HG03558 (cell line): ENCODE results near the gene SEMA4A.

Source experiments
- ATAC-seq: cut with Tn5 transposase; IDR thresholded peaks from one replicate; pipeline ENCODE4 v1.9.1; 2021; ENCODE audit warnings: moderate number of reproducible peaks; ENCODE audit not compliant: unreplicated experiment; ENCODE audit errors: extremely low read depth

Gene SEMA4A

DNA sequence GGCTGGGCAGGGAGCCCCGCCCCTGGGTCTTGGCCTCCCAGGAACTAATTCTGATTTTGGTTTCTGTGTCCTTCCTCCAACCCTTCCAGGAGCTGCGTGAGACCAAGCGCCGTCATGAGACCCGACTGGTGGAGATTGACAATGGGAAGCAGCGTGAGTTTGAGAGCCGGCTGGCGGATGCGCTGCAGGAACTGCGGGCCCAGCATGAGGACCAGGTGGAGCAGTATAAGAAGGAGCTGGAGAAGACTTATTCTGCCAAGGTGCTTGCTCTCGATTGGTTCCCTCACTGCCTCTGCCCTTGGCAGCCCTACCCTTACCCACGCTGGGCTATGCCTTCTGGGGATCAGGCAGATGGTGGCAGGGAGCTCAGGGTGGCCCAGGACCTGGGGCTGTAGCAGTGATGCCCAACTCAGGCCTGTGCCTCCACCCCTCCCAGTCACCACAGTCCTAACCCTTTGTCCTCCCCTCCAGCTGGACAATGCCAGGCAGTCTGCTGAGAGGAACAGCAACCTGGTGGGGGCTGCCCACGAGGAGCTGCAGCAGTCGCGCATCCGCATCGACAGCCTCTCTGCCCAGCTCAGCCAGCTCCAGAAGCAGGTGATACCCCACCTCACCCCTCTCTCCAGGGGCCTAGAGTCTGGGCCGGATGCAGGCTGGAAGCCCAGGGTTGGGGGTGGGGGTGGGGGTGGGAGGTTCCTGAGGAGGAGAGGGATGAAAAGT, 18.5 kb upstream of the SEMA4A start:
- no peak for ATAC-seq

- no peak for ATAC-seq
Observed at GRCh38 chr1:156135930-156136871, 17.2 kb upstream of the SEMA4A start.

DNA sequence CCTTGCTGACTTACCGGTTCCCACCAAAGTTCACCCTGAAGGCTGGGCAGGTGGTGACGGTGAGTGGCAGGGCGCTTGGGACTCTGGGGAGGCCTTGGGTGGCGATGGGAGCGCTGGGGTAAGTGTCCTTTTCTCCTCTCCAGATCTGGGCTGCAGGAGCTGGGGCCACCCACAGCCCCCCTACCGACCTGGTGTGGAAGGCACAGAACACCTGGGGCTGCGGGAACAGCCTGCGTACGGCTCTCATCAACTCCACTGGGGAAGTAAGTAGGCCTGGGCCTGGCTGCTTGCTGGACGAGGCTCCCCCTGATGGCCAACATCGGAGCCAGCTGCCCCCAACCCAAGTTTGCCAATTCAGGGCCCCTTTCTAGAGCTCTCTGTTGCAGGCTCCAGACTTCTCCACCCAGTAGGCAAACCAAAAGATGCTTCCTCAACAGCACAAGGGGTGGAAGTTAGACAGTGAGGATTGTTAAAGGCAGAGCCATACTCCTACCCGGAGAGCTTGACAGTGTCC, 16.4 kb upstream of the SEMA4A start:
- no peak for ATAC-seq

GRCh38 chr1:156138458-156138867, 14.9 kb upstream of the SEMA4A start:
- ATAC-seq, result no peak

DNA sequence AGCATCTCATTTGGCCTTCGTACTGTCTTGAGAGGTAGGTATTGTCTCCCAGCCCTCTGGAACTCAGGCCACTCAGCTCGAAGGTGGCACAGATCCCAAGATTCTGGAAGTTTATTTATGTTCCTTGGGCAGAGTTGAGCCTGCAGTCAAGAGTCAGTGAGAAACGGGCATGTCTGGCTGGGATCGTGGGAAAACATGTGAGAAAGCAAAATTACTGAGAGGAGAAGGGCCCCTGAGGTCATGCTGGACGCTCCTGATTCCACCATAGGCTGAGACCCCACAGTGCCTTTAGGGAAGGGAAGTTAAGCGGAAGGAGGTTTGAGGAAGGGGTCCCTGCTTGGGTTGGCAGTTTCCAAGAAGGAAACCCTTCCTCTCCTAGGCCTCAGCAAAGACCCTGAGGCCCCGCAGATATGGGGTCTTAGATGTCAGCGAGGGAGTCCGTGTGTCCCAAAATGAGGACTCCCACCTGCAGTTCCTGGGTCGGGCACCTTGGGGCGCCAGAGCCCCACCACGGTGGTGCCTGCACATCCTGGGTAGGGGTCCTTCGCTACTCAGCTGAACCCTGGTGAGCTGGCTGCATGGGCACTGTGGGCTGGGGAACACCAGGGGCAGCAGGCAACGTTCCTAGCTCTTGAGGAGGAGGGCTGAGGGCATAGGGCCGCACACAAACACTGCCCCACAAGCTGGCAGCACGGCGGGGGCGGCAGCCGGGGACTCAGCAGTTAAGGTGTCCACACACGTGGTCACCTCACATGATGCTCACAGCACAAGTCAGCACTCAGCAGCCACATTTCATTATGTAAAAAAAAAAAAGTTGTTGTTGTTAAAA, 12.3 kb upstream of the SEMA4A start:
- no peak for ATAC-seq

GRCh38 chr1:156143765-156144489, 9.5 kb upstream of the SEMA4A start:
- no peak for ATAC-seq

- no peak for ATAC-seq
Observed at GRCh38 chr1:156144742-156145141, 8.6 kb upstream of the SEMA4A start.

- ATAC-seq, result no peak
Observed at GRCh38 chr1:156145650-156146019, 7.8 kb upstream of the SEMA4A start.

- ATAC-seq, result no peak
Observed at GRCh38 chr1:156146020-156146768, 7.2 kb upstream of the SEMA4A start.

- ATAC-seq, result no peak
Observed at GRCh38 chr1:156146769-156147405, 6.5 kb upstream of the SEMA4A start.

DNA sequence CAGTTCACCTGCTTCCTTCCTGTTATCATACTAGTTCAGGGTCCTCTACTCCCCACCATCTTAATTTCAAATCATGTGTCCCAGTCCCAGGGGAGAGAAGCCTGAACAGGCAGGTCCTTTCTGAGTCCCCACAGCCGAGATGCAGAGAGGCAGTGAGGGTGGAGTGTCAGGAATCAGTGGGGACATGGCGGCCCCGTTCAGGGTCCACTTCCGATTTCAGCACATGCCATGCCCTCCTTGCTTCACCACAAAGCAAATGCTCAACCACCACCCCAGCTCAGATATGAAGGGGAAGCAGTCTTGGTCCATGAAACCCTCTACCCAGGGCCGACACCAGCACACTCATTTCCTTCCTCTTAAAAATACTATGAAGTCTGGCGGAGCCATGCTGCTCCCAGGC, 5.2 kb upstream of the SEMA4A start:
- ATAC-seq, result no peak

DNA sequence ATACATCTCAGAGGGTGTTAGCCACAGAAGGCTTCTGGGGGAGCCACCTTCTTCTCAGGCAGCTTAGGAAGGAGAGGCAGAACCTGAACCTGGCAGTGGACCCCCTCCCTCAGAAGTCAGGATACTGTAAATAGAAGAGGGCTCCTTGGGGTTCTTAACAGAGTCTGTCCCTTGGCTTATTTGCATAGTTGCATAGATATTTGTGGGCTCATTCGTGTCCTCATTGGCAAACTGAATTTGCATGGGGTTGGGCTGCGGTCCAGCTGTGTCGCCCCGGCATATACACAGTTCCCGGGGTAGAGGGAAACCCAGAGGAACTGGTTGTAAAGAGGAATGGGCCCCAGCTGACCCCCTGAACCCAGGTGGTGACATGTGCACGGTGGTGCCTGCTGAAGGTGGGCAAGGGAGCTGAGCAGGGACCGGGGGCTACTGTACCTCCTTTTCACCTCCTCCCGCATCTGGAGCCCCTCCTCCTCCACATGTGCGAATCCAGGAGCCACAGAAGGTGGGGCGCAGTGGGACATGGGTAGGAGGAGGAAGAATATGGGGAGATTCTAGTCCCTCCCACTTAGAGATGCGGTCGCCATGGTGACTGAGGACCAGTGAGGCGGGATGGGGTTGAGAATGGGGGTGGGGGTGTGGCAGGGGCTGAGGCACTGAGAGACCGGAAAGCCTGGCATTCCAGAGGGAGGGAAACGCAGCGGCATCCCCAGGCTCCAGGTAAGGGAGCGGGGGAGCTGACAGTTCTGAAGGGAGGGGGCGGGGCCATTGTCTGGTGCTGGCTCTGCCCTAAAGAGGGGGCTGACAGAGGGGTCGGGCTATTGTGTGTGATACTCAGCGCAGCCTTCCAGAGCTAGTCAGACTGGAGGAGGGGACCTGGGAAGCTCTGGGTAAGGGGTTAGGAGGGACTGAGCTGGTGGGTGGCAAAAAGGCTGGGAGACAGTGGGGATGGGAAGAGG, 3.7 kb upstream of the SEMA4A start:
- no peak for ATAC-seq

- no peak for ATAC-seq
Observed at GRCh38 chr1:156150333-156151011, 2.9 kb upstream of the SEMA4A start.

GRCh38 chr1:156151093-156151688, 2.2 kb upstream of the SEMA4A start:
- no peak for ATAC-seq

GRCh38 chr1:156152628-156153027, 757 bp upstream of the SEMA4A start:
- no peak for ATAC-seq

- ATAC-seq, result no peak
Observed at GRCh38 chr1:156154317-156154749, 948 bp downstream of the SEMA4A start.
